Lung (tissue), 12 donors: ENCODE results near the gene PTPRT. TPM values are rescaled to one million over a fixed set of nuclear protein-coding genes. Genes with fewer than 3 reads are reported as not detected.

ENCODE experiments used
- ATAC-seq: fragments of 200-7000 bp; cut with Tn5 transposase; one replicate; pipeline ENCODE4 v1.9.1; 2020; ENCODE audit warnings: moderate number of reproducible peaks; ENCODE audit not compliant: insufficient read depth, low FRiP score
- DNase-seq, 3 donors: peaks; one replicate each; pipeline ENCODE4 v3.0.0-alpha.2; 2013 to 2017
- H3K27ac ChIP-seq, 2 donors: one replicate each; pipeline ENCODE4 v1.5.1; 2013; ENCODE audit warnings: mild to moderate bottlenecking in 2 of 2, moderate library complexity in 2 of 2, control low read depth in 1 of 2, inconsistent platforms in 1 of 2, low read depth in 1 of 2, low read length in 1 of 2
- H3K27me3 ChIP-seq, 3 donors: one replicate each; pipeline ENCODE4 v1.5.1; 2013; ENCODE audit warnings: low read length in 2 of 3; ENCODE audit not compliant: control insufficient read depth in 3 of 3, insufficient read depth in 3 of 3
- H3K36me3 ChIP-seq, 4 donors: one replicate each; pipeline ENCODE4 v1.5.1; 2013; ENCODE audit warnings: low read length in 4 of 4, mild to moderate bottlenecking in 1 of 4, moderate library complexity in 1 of 4; ENCODE audit not compliant: control insufficient read depth in 4 of 4, insufficient read depth in 4 of 4
- H3K4me1 ChIP-seq, 5 donors: one replicate each; pipeline ENCODE4 v1.5.1; 2013; ENCODE audit warnings: low read length in 5 of 5, mild to moderate bottlenecking in 2 of 5, moderate library complexity in 1 of 5; ENCODE audit not compliant: control insufficient read depth in 5 of 5, insufficient read depth in 5 of 5
- H3K4me3 ChIP-seq: one replicate; pipeline ENCODE4 v1.5.1; 2013; ENCODE audit warnings: mild to moderate bottlenecking, control low read depth, moderate library complexity
- H3K9ac ChIP-seq, 2 donors: one replicate each; pipeline ENCODE4 v1.5.1; 2013; ENCODE audit warnings: low read length in 2 of 2, control low read depth in 1 of 2; ENCODE audit not compliant: insufficient read depth in 1 of 2
- H3K9me3 ChIP-seq, 4 donors: one replicate each; pipeline ENCODE4 v1.5.1; 2013; ENCODE audit warnings: low read length in 3 of 4, mild to moderate bottlenecking in 1 of 4, moderate library complexity in 1 of 4; ENCODE audit not compliant: control insufficient read depth in 4 of 4, insufficient read depth in 3 of 4
- CTCF ChIP-seq: IDR thresholded peaks from 2 replicates; pipeline ENCODE4 v1.5.1; 2012; ENCODE audit warnings: mild to moderate bottlenecking; ENCODE audit errors: control extremely low read depth, extremely low read depth
- WGBS, 2 donors: extraction: QIAGEN DNeasy Blood & Tissue Kit; methylation state at CpG; one replicate each; pipeline ENCODE4 v1.1.7; 2013; 5-methylcytosine and 5-hydroxymethylcytosine counted together
- polyA plus RNA-seq, 2 donors: library from polyadenylated mRNA; stranded (reverse); fragments of 200-250 nt; gene quantifications; one replicate each; pipeline ENCODE4 v1.2.1, GENCODE V29; 2013
- total RNA-seq, 2 donors: library from RNA; depleted of rRNA in 1 of 2; stranded (reverse); fragments of >200 nt in 1 of 2; gene quantifications; one replicate each; pipeline ENCODE4 v1.2.1, GENCODE V29; 2014 to 2021
- donor health status: control.
- donor health status: control.
- donor health status: Bipolar disorder and iron deficiency.
- donor health status: healthy.
- donor health status: DM: yes; HTN: yes; CAD: no.

The PTPRT gene
- total and polyA plus RNA-seq, 4 donors, result 0.37 to 13.8 (median 6.1) TPM

GRCh38 chr20:42739683-42740082 lies 450.0 kb downstream of the PTPRT start:
- no peak for ATAC-seq
- Histone ChIP-seq H3K27ac (no peak overlapping the region), H3K27me3 (no peaks in the 10 kb centered on the region), H3K9ac (no peak overlapping the region), H3K9me3 (peaks cover 0 to 13% (median 0%) of the 10 kb centered on the region in 4 donors), H3K4me3 (no peak overlapping the region), H3K36me3 (no peaks in the 10 kb centered on the region), H3K4me1 (peaks cover 0 to 7% (median 0%) of the 10 kb centered on the region in 5 donors)
- no peak for TF ChIP-seq CTCF
- DNase-seq, result no peak
- 76 to 83% methylated on average over 3 of the region's 3 CpGs for WGBS, 2 donors

- peaks cover 0 to 7% (median 0%) of the 10 kb centered on the region in 5 donors for H3K4me1 ChIP-seq
- no peaks in the 10 kb centered on the region for H3K27me3 ChIP-seq
- no peaks in the 10 kb centered on the region for H3K36me3 ChIP-seq
- ATAC-seq, result no peak
- 78 to 88% methylated on average over 7 of the region's 7 CpGs for WGBS, 2 donors
- no peak overlapping the region for H3K4me3 ChIP-seq
- no peak for TF ChIP-seq CTCF
- no peak for DNase-seq
- no peak overlapping the region for H3K27ac ChIP-seq
- peaks cover 0 to 10% (median 0%) of the 10 kb centered on the region in 4 donors for H3K9me3 ChIP-seq
- no peak overlapping the region for H3K9ac ChIP-seq
Observed at GRCh38 chr20:42735539-42735938, 454.2 kb downstream of the PTPRT start.

- Histone ChIP-seq H3K9me3 (peaks cover 0 to 10% (median 0%) of the 10 kb centered on the region in 4 donors), H3K4me3 (no peak overlapping the region), H3K27ac (no peak overlapping the region), H3K36me3 (no peaks in the 10 kb centered on the region), H3K4me1 (no peaks in the 10 kb centered on the region), H3K9ac (no peak overlapping the region), H3K27me3 (no peaks in the 10 kb centered on the region)
- TF ChIP-seq CTCF, result no peak
- ATAC-seq (no peak), DNase-seq (no peak)
- 74 to 81% methylated on average over 5 of the region's 5 CpGs for WGBS, 2 donors
Observed at GRCh38 chr20:42734660-42735368, 454.9 kb downstream of the PTPRT start.
